ENCODE results near the gene GAP43.

- TF ChIP-seq CTCF (IDR thresholded peaks at IDR 0.05), result no peak
- TF ChIP-seq POLR2A (IDR thresholded peaks at IDR 0.05), result no peak
Observed at GRCh38 chr3:115615001-115615814, 8.1 kb upstream of the GAP43 start.

Data from adrenal gland (tissue), 5 donors.